GM10248 (cell line): Measurements from ENCODE around the gene GPR83.

Experiments used
- CTCF ChIA-PET: fragments of 300-600 bp; sonication (Branson Sonifier 250); formaldehyde crosslinking; extraction: SDS; loops from one replicate; lab custom pipeline; 2021; ENCODE audit warnings: antibody characterized with exemption; lab: Yijun Ruan, JAX
- POLR2A ChIA-PET: fragments of 350-650 bp; sonication (Branson Sonifier 250); formaldehyde crosslinking; extraction: SDS; loops from one replicate; lab custom pipeline; 2020; ENCODE audit warnings: antibody characterized with exemption; lab: Yijun Ruan, JAX
- DNase-seq: peaks from one replicate; pipeline ENCODE4 v3.0.0; 2012; ENCODE audit errors: extremely low spot score
- CTCF ChIP-seq: IDR thresholded peaks from 2 replicates; pipeline ENCODE4 v1.5.1; 2012; ENCODE audit warnings: mild to moderate bottlenecking, low read depth; ENCODE audit errors: extremely low read depth, missing control alignments, control extremely low read depth

Gene GPR83

GRCh38 chr11:94405062-94405833 lies 4.0 kb upstream of the GPR83 start:
- no peak for DNase-seq
- TF ChIP-seq CTCF = no peak
- POLR2A ChIA-PET = no interaction called here
- CTCF ChIA-PET = interaction anchor here (1.0 to 1.1 kb wide), 2 partner anchors 8 to 14 kb away, joined by 3 to 4 read pairs; no protein-coding TSS in a partner anchor

GRCh38 chr11:94402355-94402754 lies 1.1 kb upstream of the GPR83 start:
- POLR2A ChIA-PET = no interaction called here
- CTCF ChIA-PET = interaction anchor here (1.4 to 1.8 kb wide), 2 partner anchors 35 to 219 kb away, joined by 3 to 4 read pairs; no protein-coding TSS in a partner anchor
- no peak for TF ChIP-seq CTCF
- DNase-seq = no peak

GRCh38 chr11:94401773-94402265 lies 600 bp upstream of the GPR83 start:
- no peak for DNase-seq
- ChIA-PET POLR2A (no interaction called here), CTCF (interaction anchor here (1.4 to 1.8 kb wide), 2 partner anchors 35 to 218 kb away, joined by 3 to 4 read pairs; no protein-coding TSS in a partner anchor)
- TF ChIP-seq CTCF = no peak

GRCh38 chr11:94400457-94400838 lies 771 bp downstream of the GPR83 start:
- ChIA-PET CTCF (no interaction called here), POLR2A (no interaction called here)
- DNase-seq = no peak
- TF ChIP-seq CTCF = no peak

- no peak for TF ChIP-seq CTCF
- POLR2A ChIA-PET = no interaction called here
- no peak for DNase-seq
- CTCF ChIA-PET = no interaction called here
Measured at GRCh38 chr11:94400050-94400449, 1.2 kb downstream of the GPR83 start.

GRCh38 chr11:94398101-94398500 lies 3.1 kb downstream of the GPR83 start:
- no peak for TF ChIP-seq CTCF
- ChIA-PET CTCF (no interaction called here), POLR2A (no interaction called here)
- DNase-seq = no peak
